Measurements from ENCODE around the gene AUNIP.

AUNIP gene

GRCh38 chr1:25904943-25905679, 45.9 kb upstream of the AUNIP start:
- DNase-seq (ENCODE audit: low read depth), result peak; percentile 82
- peak; percentile 34 for TF ChIP-seq CTCF (conservative IDR thresholded peaks at IDR 0.05; ENCODE audit: low read length)

GRCh38 chr1:25903986-25904385, 44.7 kb upstream of the AUNIP start:
- peak overlapping the region; percentile 63 for H3K4me3 ChIP-seq (ENCODE audit: low read length)
- no peak for TF ChIP-seq CTCF (conservative IDR thresholded peaks at IDR 0.05; ENCODE audit: low read length)
- no peak for DNase-seq (ENCODE audit: low read depth)

More at GRCh38 chr1:25904943-25905679, 45.9 kb upstream of the AUNIP start:
- H3K4me3 ChIP-seq (ENCODE audit: low read length), result peak overlapping the region; percentile 63

- no peak for TF ChIP-seq CTCF (conservative IDR thresholded peaks at IDR 0.05; ENCODE audit: low read length)
- peak; percentile 15 for DNase-seq (ENCODE audit: low read depth)
- H3K4me3 ChIP-seq (ENCODE audit: low read length), result no peak overlapping the region
Observed at GRCh38 chr1:25902462-25902861, 43.2 kb upstream of the AUNIP start.

GRCh38 chr1:25900219-25900618, 41.0 kb upstream of the AUNIP start:
- H3K4me3 ChIP-seq (ENCODE audit: low read length), result no peak overlapping the region
- TF ChIP-seq CTCF (conservative IDR thresholded peaks at IDR 0.05; ENCODE audit: low read length), result no peak
- no peak for DNase-seq (ENCODE audit: low read depth)

GRCh38 chr1:25899792-25900191, 40.5 kb upstream of the AUNIP start:
- DNase-seq (ENCODE audit: low read depth), result peak; percentile 43
- H3K4me3 ChIP-seq (ENCODE audit: low read length), result no peak overlapping the region
- TF ChIP-seq CTCF (conservative IDR thresholded peaks at IDR 0.05; ENCODE audit: low read length), result no peak

- H3K4me3 ChIP-seq (ENCODE audit: low read length), result no peak overlapping the region
- no peak for DNase-seq (ENCODE audit: low read depth)
- TF ChIP-seq CTCF (conservative IDR thresholded peaks at IDR 0.05; ENCODE audit: low read length), result no peak
Observed at GRCh38 chr1:25898223-25899015, 39.2 kb upstream of the AUNIP start.

- H3K4me3 ChIP-seq (ENCODE audit: low read length), result no peak overlapping the region
- no peak for TF ChIP-seq CTCF (conservative IDR thresholded peaks at IDR 0.05; ENCODE audit: low read length)
- no peak for DNase-seq (ENCODE audit: low read depth)
Observed at GRCh38 chr1:25897754-25898153, 38.5 kb upstream of the AUNIP start.
